ENCODE data around the gene MEGF9.

MEGF9 gene

GRCh38 chr9:120705174-120705573 is 9.1 kb downstream of the MEGF9 start:
- no peak for DNase-seq (ENCODE audit: low read depth in 2 of 2)

- no peak for DNase-seq (ENCODE audit: low read depth in 2 of 2)
Observed at GRCh38 chr9:120702075-120702474, 12.2 kb downstream of the MEGF9 start.

GRCh38 chr9:120701248-120701647 is 13.0 kb downstream of the MEGF9 start:
- DNase-seq (ENCODE audit: low read depth in 2 of 2), result no peak

GRCh38 chr9:120698766-120699165 is 15.5 kb downstream of the MEGF9 start:
- DNase-seq (ENCODE audit: low read depth in 2 of 2), result no peak

- DNase-seq (ENCODE audit: low read depth in 2 of 2), result no peak
Observed at GRCh38 chr9:120697448-120697847, 16.8 kb downstream of the MEGF9 start.

- DNase-seq (ENCODE audit: low read depth in 2 of 2), result no peak
Observed at GRCh38 chr9:120696551-120697230, 17.6 kb downstream of the MEGF9 start.

GRCh38 chr9:120694559-120694958 is 19.7 kb downstream of the MEGF9 start:
- no peak for DNase-seq (ENCODE audit: low read depth in 2 of 2)

- DNase-seq (ENCODE audit: low read depth in 2 of 2), result no peak
Observed at GRCh38 chr9:120693700-120694008, 20.6 kb downstream of the MEGF9 start.

GRCh38 chr9:120692901-120693699 is 21.2 kb downstream of the MEGF9 start:
- DNase-seq (ENCODE audit: low read depth in 2 of 2), result no peak

- DNase-seq (ENCODE audit: low read depth in 2 of 2), result no peak
Observed at GRCh38 chr9:120690372-120690771, 23.9 kb downstream of the MEGF9 start.

GRCh38 chr9:120689860-120690259 is 24.4 kb downstream of the MEGF9 start:
- DNase-seq (ENCODE audit: low read depth in 2 of 2), result no peak

GRCh38 chr9:120688758-120689157 is 25.5 kb downstream of the MEGF9 start:
- no peak for DNase-seq (ENCODE audit: low read depth in 2 of 2)

- no peak for DNase-seq (ENCODE audit: low read depth in 2 of 2)
Observed at GRCh38 chr9:120683150-120683549, 31.1 kb downstream of the MEGF9 start.

GRCh38 chr9:120681121-120681520 is 33.1 kb downstream of the MEGF9 start:
- DNase-seq (ENCODE audit: low read depth in 2 of 2), result no peak

GRCh38 chr9:120680579-120680978 is 33.7 kb downstream of the MEGF9 start:
- DNase-seq (ENCODE audit: low read depth in 2 of 2), result no peak

GRCh38 chr9:120680161-120680560 is 34.1 kb downstream of the MEGF9 start:
- DNase-seq (ENCODE audit: low read depth in 2 of 2), result no peak

GRCh38 chr9:120677965-120678364 is 36.3 kb downstream of the MEGF9 start:
- DNase-seq (ENCODE audit: low read depth in 2 of 2), result no peak

- DNase-seq (ENCODE audit: low read depth in 2 of 2), result no peak
Observed at GRCh38 chr9:120676767-120677402, 37.4 kb downstream of the MEGF9 start.

- DNase-seq (ENCODE audit: low read depth in 2 of 2), result no peak
Observed at GRCh38 chr9:120668399-120668798, 45.9 kb downstream of the MEGF9 start.

GRCh38 chr9:120663950-120664349 is 50.3 kb downstream of the MEGF9 start:
- no peak for DNase-seq (ENCODE audit: low read depth in 2 of 2)

- no peak for DNase-seq (ENCODE audit: low read depth in 2 of 2)
Observed at GRCh38 chr9:120663380-120663779, 50.9 kb downstream of the MEGF9 start.

- no peak for DNase-seq (ENCODE audit: low read depth in 2 of 2)
Observed at GRCh38 chr9:120662513-120662912, 51.8 kb downstream of the MEGF9 start.

GRCh38 chr9:120659676-120660075 is 54.6 kb downstream of the MEGF9 start:
- no peak for DNase-seq (ENCODE audit: low read depth in 2 of 2)

Measured in stimulated activated CD4-positive, alpha-beta T cell treated with anti-CD3 and anti-CD28 coated beads, Interleukin-15, amount 100 ng/mL, for 48 hours (primary cell).